Measurements from ENCODE around the gene MAMLD1.

The MAMLD1 gene

DNA sequence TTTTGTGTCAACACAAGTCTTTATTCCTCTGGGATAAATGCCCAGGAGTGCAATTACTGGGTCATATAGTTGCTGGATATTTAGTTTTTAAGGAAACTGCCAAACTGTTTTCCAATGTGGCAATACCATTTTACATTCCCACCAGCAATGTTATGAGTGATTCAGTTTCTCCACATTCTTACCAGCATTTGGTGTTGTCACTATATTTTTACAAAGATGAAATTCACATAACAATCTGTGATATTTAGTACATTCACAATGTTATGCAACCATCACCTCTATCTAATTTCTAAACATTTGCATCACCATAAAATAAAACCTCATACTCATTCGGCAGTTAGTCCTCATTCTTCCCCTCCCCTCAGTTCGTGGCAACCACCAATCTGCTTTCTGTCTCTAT, 75.0 kb downstream of the MAMLD1 start:
- ATAC-seq (replicated peaks) = no peak
- DNase-seq = no peak
- Mint-ChIP-seq H3K4me3 (no peak overlapping the region), H3K36me3 (ENCODE audit: insufficient read depth) (no peaks in the 10 kb centered on the region), H3K4me1 (ENCODE audit: low read depth in 2 of 2) (no peaks in the 10 kb centered on the region), H3K9me3 (peaks cover 0 to 2% of the 10 kb centered on the region in 2 donors), H3K27ac (no peak overlapping the region), H3K27me3 (no peaks in the 10 kb centered on the region)

DNA sequence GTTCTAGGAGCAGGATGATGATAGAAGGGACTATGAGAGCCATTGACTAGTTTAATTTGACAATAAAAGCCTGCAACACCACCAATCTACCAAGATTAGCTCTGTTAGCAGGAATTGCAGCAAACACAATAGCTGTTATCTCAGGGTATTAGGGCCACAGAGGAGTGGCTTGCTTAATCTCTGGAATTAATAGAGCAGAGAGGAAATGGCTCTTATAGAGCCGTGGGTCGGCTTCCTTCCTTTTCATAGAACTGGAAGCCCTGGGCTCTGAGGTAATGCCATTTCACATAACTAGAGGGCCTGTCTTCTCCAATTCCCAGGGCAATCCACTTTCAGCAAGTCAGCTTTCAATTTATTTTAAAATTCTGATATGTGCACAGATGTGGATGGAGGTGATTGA, 83.0 kb downstream of the MAMLD1 start:
- Mint-ChIP-seq H3K4me1 (ENCODE audit: low read depth in 2 of 2) (peaks cover 0 to 2% of the 10 kb centered on the region in 2 donors), H3K4me3 (no peak overlapping the region)
- ATAC-seq (replicated peaks) = no peak

DNA sequence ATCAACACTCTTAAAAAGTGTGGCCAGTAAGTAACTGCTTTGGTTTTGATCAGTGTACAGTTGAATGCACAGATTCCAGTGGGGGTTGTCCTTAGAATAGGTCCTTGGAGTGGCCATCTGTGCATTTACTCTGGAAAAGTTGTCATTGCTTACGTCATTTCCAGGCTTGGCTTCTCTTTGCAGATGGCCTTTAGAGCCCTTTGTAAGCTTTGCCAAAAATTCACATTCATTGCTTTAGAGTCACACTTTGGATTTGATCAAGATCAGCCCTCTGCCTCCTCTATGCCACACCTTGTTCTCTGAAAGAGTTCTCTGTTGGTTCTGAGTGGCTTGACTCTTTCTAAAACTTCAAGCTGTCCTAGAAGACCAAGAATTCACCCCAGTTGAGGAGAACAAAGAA, 83.9 kb downstream of the MAMLD1 start:
- Mint-ChIP-seq H3K27ac (no peak overlapping the region), H3K36me3 (ENCODE audit: insufficient read depth) (no peaks in the 10 kb centered on the region), H3K4me3 (no peak overlapping the region), H3K9me3 (no peaks in the 10 kb centered on the region), H3K27me3 (no peaks in the 10 kb centered on the region), H3K4me1 (ENCODE audit: low read depth in 2 of 2) (peaks cover 0 to 2% of the 10 kb centered on the region in 2 donors)
- no peak for DNase-seq
- ATAC-seq (replicated peaks) = no peak

More for the DNA sequence above, 83.0 kb downstream of the MAMLD1 start:
- DNase-seq = no peak
- no peak overlapping the region for H3K27ac Mint-ChIP-seq
- H3K9me3 Mint-ChIP-seq = no peaks in the 10 kb centered on the region
- no peaks in the 10 kb centered on the region for H3K27me3 Mint-ChIP-seq
- no peaks in the 10 kb centered on the region for H3K36me3 Mint-ChIP-seq (ENCODE audit: insufficient read depth)

DNA sequence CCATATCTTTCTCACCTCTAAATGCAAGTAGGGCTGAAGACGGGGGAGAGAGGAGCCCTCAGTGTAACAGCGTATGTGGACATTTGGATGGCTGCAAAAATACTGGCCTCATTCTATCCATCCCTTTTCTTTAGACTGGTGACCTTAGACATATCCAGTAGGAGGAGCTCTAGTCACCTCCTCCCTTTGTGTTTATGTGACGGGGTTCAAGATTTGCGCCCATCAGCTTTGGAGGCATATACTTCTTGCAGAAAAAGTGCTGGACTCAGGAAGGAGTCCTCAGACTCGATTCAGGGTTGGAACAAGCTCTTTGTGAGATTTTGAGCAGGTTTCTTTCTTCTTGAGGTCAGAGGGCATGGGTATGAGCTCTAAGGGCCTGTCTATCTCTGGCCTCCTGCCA, 86.2 kb downstream of the MAMLD1 start:
- no peaks in the 10 kb centered on the region for H3K27me3 Mint-ChIP-seq
- no peak for DNase-seq
- H3K4me3 Mint-ChIP-seq = no peak overlapping the region
- H3K9me3 Mint-ChIP-seq = no peaks in the 10 kb centered on the region
- H3K27ac Mint-ChIP-seq = no peak overlapping the region
- H3K36me3 Mint-ChIP-seq (ENCODE audit: insufficient read depth) = peaks cover 2% of the 10 kb centered on the region
- H3K4me1 Mint-ChIP-seq (ENCODE audit: low read depth in 2 of 2) = peaks cover 0 to 2% of the 10 kb centered on the region in 2 donors
- no peak for ATAC-seq (replicated peaks)

DNA sequence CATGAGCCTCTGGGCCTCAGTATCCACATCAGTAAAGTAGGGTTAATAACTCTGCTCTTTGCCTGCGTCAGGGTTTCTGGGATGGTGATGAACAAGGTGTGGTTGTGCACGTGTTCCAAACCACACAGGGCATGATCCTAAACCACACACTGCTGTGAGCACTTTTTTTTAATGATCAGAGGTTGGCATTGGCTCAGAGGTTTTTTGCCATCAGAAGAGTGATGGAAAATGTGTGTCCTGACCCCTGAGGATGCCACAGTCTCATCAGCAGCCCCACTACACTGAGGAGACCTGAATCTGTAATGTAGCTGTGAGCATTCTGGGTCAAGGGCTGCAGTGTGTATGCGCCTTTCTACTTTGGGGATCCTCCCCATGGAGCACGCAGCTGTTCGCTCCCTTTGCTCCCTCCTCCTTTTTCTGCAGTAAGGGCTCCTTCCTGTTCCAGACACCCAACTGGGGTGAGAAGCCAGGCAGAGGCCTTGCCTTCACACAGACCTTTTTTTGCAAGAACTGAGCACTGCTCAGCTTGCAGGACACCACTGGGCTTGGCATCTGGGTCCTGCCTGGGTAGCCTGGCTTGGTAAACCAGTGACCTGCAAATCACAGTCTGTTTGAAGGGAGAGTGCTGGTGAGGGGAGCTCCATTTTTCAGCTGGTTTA, 87.5 kb downstream of the MAMLD1 start:
- Mint-ChIP-seq H3K36me3 (ENCODE audit: insufficient read depth) (peaks cover 2% of the 10 kb centered on the region), H3K4me3 (no peak overlapping the region), H3K9me3 (no peaks in the 10 kb centered on the region), H3K27me3 (no peaks in the 10 kb centered on the region), H3K4me1 (ENCODE audit: low read depth in 2 of 2) (peaks cover 0 to 4% of the 10 kb centered on the region in 2 donors), H3K27ac (no peak overlapping the region)
- ATAC-seq (replicated peaks) (no peak), DNase-seq (no peak)

DNA sequence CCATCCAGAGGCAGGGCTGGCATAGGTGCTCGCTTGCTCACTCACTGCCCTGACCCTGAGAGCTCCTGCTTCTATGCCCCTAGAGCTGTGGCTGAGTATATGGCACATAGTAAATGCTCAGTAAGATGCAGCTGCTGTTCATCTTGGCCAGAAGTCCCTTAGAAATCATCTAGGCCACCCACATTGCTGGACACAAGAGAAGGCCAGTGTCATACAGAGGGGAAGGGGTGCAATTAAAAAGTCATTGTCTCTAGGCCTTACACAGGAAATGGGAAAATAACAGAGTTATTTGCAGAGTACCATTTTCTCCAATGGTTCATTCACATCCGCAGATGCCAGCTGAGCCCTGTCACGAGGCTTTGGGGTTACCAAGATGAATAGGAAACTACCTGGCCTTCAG, 88.8 kb downstream of the MAMLD1 start:
- peaks cover 0 to 4% of the 10 kb centered on the region in 2 donors for H3K4me1 Mint-ChIP-seq (ENCODE audit: low read depth in 2 of 2)
- no peaks in the 10 kb centered on the region for H3K9me3 Mint-ChIP-seq
- no peak for DNase-seq
- peak overlapping the region in 1 of 2 donors; percentile 41 for H3K27ac Mint-ChIP-seq
- peaks cover 2% of the 10 kb centered on the region for H3K36me3 Mint-ChIP-seq (ENCODE audit: insufficient read depth)
- no peak for ATAC-seq (replicated peaks)
- no peak overlapping the region for H3K4me3 Mint-ChIP-seq
- no peaks in the 10 kb centered on the region for H3K27me3 Mint-ChIP-seq

DNA sequence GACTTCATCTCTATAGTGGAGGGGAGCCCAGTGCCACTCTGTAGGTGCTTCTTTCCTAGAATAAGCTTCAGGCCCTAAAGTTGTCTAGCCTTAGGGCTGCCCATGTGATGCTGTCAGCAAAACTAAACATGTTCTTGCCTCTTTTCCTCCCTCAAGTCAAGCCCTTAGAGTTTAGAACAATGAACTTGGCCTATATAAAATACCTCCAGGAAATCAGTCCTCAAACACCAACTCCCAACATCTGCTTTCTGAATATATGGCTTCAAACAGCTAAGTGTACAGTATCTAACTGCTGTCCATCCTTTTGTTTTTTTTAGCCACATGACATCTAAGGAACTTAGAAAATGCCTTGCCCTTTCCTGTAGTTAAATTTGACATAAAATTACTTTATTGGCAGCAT, 91.0 kb downstream of the MAMLD1 start:
- ATAC-seq (replicated peaks) (no peak), DNase-seq (no peak)
- Mint-ChIP-seq H3K27me3 (no peaks in the 10 kb centered on the region), H3K9me3 (no peaks in the 10 kb centered on the region), H3K4me3 (no peak overlapping the region), H3K4me1 (ENCODE audit: low read depth in 2 of 2) (peaks cover under 1 to 5% of the 10 kb centered on the region in 2 donors), H3K27ac (no peak overlapping the region), H3K36me3 (ENCODE audit: insufficient read depth) (peaks cover 2% of the 10 kb centered on the region)

DNA sequence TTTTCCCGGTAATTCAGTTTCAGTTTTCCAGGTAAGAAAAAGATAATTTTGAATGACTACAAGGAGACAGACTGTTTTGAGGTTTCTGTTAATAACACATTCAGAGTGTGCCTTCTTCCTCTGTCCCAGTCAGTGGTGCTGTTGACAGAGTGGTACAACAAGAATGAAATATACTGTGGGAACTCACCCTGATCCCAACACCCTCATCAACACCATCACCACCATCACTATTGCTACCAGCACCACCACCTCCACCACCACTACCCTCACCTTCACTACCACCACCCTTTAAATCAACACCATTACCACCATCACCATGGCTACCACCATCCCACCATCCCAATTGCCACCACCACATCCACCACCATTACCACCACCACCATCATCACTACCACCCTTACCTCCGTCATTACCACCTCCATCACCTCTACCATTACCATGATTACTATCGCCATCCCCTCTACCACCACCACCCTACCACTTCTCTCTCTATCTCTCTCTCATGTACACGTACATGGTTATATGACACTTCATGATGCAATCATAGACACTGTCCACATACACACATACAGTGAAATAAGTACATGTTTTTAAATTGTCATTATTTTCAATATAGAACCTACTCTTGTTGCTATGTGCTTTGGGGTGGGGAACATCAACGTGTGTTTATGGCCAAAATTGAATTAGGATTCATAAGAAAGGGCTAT, 91.5 kb downstream of the MAMLD1 start:
- ATAC-seq (replicated peaks) (peak; percentile 40), DNase-seq (no peak)
- Mint-ChIP-seq H3K27ac (no peak overlapping the region), H3K4me3 (no peak overlapping the region), H3K36me3 (ENCODE audit: insufficient read depth) (peaks cover 2% of the 10 kb centered on the region), H3K4me1 (ENCODE audit: low read depth in 2 of 2) (peaks cover 4 to 8% of the 10 kb centered on the region in 2 donors), H3K27me3 (no peaks in the 10 kb centered on the region), H3K9me3 (no peaks in the 10 kb centered on the region)

DNA sequence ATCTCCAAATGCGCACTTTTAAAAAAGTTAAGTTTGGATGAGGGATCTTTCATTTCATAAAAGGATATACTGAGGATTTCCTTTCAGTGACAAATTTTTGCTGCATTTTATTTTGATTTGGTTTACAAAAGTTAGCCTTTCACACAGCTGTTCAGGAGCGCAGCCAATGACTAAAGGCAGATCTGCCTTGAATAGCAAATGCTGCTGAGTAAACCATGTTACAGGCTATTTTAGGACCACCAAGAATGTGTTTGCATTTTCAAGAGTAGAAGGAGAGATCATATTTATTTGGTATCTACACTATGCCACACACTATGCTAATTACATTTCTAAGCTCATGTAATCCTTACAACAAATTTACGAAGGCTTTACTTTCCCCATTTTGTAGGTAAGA, 92.1 kb downstream of the MAMLD1 start:
- Mint-ChIP-seq H3K27me3 (no peaks in the 10 kb centered on the region), H3K36me3 (ENCODE audit: insufficient read depth) (peaks cover 2% of the 10 kb centered on the region), H3K9me3 (no peaks in the 10 kb centered on the region), H3K4me3 (no peak overlapping the region), H3K4me1 (ENCODE audit: low read depth in 2 of 2) (peaks cover 4 to 8% of the 10 kb centered on the region in 2 donors), H3K27ac (no peak overlapping the region)
- DNase-seq (no peak), ATAC-seq (replicated peaks) (no peak)

DNA sequence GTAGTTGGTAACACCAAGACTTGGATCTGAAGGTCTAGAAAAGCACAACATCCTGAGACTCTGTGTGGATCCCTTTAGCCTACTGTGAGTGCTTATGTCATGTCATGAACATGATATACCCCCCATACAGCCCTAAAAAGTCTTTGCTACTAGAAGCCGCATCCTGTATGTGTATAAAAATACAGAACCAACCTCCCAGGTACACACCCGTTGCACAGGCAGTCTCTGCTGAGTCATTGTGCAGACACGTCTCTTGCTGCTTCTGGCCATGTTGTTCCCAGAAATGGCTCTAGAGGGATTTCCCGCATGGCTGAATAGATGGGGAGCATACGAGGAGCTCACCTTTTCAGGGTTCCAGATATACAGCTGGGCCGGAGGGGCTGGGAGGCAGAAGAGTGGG, 93.3 kb downstream of the MAMLD1 start:
- Mint-ChIP-seq H3K4me1 (ENCODE audit: low read depth in 2 of 2) (peaks cover 4 to 6% of the 10 kb centered on the region in 2 donors), H3K9me3 (no peaks in the 10 kb centered on the region), H3K27ac (no peak overlapping the region), H3K4me3 (no peak overlapping the region), H3K36me3 (ENCODE audit: insufficient read depth) (peaks cover 2% of the 10 kb centered on the region), H3K27me3 (no peaks in the 10 kb centered on the region)
- DNase-seq = no peak
- ATAC-seq (replicated peaks) = no peak

DNA sequence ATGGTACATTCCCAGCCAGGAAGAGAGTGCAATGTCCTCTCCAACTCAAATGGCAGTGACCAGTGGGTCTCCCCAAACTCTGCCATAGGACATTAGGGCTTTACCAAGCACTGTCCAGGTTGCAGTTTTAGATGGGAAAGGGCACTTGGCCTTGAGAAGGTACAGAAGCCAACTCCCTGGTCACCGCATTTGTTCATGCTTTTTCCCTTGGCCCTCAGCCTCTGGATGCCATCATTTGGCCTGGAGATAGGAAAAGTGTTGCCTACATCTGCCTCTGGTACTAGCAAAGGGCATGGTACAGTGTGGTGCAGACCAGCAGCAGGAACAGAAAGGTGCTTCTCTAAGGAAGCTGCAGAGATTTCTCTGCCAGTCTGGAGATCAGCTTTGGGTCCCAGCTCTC, 93.8 kb downstream of the MAMLD1 start:
- H3K27me3 Mint-ChIP-seq = no peaks in the 10 kb centered on the region
- peaks cover 2% of the 10 kb centered on the region for H3K36me3 Mint-ChIP-seq (ENCODE audit: insufficient read depth)
- DNase-seq = no peak
- H3K4me1 Mint-ChIP-seq (ENCODE audit: low read depth in 2 of 2) = peaks cover 4 to 6% of the 10 kb centered on the region in 2 donors
- H3K9me3 Mint-ChIP-seq = no peaks in the 10 kb centered on the region
- no peak for ATAC-seq (replicated peaks)
- H3K4me3 Mint-ChIP-seq = no peak overlapping the region
- H3K27ac Mint-ChIP-seq = no peak overlapping the region

DNA sequence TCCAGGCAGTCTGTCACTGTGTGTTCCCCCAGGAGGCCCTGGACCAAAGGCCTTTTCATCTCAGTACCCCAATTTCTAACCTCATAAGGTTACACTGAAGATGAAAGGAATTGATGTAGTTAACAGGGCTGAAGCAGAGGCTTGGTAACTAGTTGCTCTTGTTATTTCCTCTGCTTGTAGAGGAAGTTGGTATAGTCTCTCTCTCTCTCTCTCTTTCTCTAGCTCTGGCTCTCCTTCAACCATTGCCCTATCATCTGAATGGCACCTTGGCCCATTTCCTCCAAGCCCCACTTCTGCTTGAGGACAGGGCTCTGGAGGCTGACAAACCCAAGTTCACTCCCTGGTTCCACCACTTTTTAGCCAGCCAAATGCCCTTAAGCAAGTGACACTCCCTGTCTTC, 96.1 kb downstream of the MAMLD1 start:
- Mint-ChIP-seq H3K27ac (peak overlapping the region in 1 of 2 donors; percentile 35), H3K4me3 (no peak overlapping the region), H3K27me3 (no peaks in the 10 kb centered on the region), H3K9me3 (no peaks in the 10 kb centered on the region), H3K36me3 (ENCODE audit: insufficient read depth) (no peaks in the 10 kb centered on the region), H3K4me1 (ENCODE audit: low read depth in 2 of 2) (peaks cover 4 to 6% of the 10 kb centered on the region in 2 donors)
- no peak for ATAC-seq (replicated peaks)
- no peak for DNase-seq

DNA sequence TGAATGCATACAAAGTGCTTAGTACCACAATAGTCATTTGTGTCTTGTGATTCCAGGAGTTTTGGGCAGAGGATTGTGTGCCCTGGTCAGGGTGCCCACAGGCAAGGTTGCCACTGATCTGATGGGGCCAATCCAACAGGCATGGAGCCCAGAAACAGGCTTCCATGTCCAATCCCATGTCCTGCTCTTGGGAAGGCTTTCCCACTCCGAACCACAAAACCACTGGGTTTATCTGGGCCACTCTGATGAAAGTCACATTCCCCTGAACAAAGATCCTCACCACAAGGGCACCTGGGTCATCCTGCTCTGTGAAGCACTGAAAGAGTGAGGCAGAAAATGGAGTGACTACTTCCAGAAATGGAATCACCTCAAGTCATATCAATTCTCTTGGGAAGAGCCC, 96.9 kb downstream of the MAMLD1 start:
- H3K36me3 Mint-ChIP-seq (ENCODE audit: insufficient read depth) = no peaks in the 10 kb centered on the region
- H3K9me3 Mint-ChIP-seq = no peaks in the 10 kb centered on the region
- H3K27me3 Mint-ChIP-seq = no peaks in the 10 kb centered on the region
- DNase-seq (no peak), ATAC-seq (replicated peaks) (no peak)
- no peak overlapping the region for H3K27ac Mint-ChIP-seq
- no peak overlapping the region for H3K4me3 Mint-ChIP-seq
- H3K4me1 Mint-ChIP-seq (ENCODE audit: low read depth in 2 of 2) = peaks cover 4% of the 10 kb centered on the region in 2 donors

DNA sequence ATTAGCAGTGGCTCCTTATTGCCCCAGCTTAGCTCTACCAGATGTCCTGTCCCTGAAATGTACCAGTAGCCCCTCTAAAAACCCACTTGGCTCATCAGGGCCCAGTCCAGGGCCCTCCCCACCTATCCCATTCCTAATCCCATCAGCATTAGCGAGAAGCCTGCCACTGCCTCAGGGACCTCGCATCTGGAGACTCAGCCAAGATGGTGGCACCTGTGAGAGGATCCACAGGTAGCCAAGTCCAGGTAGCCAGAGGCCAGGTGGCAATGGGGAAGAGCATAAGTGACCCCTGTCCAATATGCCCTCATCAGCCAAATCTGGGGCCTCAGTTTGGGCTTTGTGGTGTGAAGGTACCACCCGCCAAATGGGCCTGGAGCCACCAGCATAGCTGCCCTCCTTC, 97.7 kb downstream of the MAMLD1 start:
- Mint-ChIP-seq H3K9me3 (no peaks in the 10 kb centered on the region), H3K27ac (no peak overlapping the region), H3K4me1 (ENCODE audit: low read depth in 2 of 2) (peaks cover 4 to 5% of the 10 kb centered on the region in 2 donors), H3K36me3 (ENCODE audit: insufficient read depth) (no peaks in the 10 kb centered on the region), H3K4me3 (no peak overlapping the region), H3K27me3 (no peaks in the 10 kb centered on the region)
- ATAC-seq (replicated peaks) = no peak
- no peak for DNase-seq
